ENCODE results near the gene CYP4Z1.
"Not testable (repeated sequence)": the region's sequence is repeated elsewhere in the genome, so short reads cannot be mapped to it uniquely, and the experiment has no call there.

DNA sequence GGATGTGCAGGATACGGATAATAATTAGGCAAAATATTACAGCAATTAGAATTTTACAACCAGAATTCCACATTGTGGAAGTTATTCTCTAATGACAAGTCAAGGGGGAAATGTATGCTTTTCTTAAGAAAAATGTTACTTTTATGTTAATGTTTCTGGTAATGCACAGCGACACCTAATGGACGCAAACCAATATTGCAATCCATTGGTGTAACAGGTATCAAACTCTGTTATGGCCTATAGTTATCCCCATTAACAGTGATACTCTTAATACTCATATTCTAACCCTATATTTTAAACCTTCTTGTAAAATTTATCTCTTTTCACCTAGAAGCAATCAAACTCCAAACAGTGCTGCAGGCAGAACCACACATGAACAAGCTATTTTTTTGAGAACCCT is 22.3 kb downstream of the CYP4Z1 start:
- TF ChIP-seq ZNF384 (IDR thresholded peaks at IDR 0.05); LEF1 (IDR thresholded peaks at IDR 0.05; ENCODE audit: borderline replicate concordance); NFRKB (IDR thresholded peaks at IDR 0.05); FOXM1 (IDR thresholded peaks at IDR 0.05; ENCODE audit: borderline replicate concordance): not testable (repeated sequence)

Measured in HEK293T (cell line).